ENCODE results near the gene PTPN4. TPM values are rescaled to one million over a fixed set of nuclear protein-coding genes. Genes with fewer than 3 reads are reported as not detected.

Gene PTPN4
- total and polyA plus RNA-seq, 2 donors from 2014 or later = 7.4 to 46.4 TPM

DNA sequence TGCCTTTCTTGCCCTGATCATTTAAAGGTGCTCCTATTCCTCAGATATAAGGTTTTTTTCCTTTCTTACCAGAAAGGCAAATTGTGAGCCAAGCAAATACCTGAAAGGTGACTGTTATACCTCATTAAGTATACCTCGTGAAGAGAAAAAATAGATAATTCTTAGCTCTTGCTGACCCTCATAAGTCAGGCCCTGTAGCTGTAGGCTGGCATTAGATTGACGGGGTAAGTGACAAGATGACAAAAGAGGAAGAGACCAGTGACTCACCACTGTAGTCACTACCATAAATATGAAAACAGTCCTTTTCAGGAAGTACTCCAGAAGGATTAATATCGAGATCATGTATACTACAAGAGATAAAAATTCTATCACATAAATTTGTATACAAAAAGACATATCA, 104.6 kb downstream of the PTPN4 start:
- intact Hi-C loops (cut with DNase I) = no loop called here
- Histone ChIP-seq H3K4me3 (ENCODE audit: low read length in 3 of 3) (no peak overlapping the region), H3K27ac (ENCODE audit: low read depth in 2 of 2, low read length in 2 of 2) (no peak overlapping the region), H3K27me3 (ENCODE audit: control insufficient read depth, insufficient read depth, low read length) (no peaks in the 10 kb centered on the region), H3K9me3 (ENCODE audit: control insufficient read depth in 2 of 3, insufficient read depth in 1 of 3, low read length in 3 of 3) (no peaks in the 10 kb centered on the region), H3K36me3 (ENCODE audit: control insufficient read depth in 2 of 3, insufficient read depth in 3 of 3, low read length in 3 of 3) (no peaks in the 10 kb centered on the region), H3K9ac (ENCODE audit: low read length in 3 of 3) (no peak overlapping the region), H3K4me1 (ENCODE audit: control insufficient read depth in 2 of 3, insufficient read depth in 2 of 3, low read depth in 1 of 3, low read length in 3 of 3) (no peaks in the 10 kb centered on the region)
- no peak for FAIRE-seq
- no peak for DNase-seq
- TF ChIP-seq, protein P1, sequence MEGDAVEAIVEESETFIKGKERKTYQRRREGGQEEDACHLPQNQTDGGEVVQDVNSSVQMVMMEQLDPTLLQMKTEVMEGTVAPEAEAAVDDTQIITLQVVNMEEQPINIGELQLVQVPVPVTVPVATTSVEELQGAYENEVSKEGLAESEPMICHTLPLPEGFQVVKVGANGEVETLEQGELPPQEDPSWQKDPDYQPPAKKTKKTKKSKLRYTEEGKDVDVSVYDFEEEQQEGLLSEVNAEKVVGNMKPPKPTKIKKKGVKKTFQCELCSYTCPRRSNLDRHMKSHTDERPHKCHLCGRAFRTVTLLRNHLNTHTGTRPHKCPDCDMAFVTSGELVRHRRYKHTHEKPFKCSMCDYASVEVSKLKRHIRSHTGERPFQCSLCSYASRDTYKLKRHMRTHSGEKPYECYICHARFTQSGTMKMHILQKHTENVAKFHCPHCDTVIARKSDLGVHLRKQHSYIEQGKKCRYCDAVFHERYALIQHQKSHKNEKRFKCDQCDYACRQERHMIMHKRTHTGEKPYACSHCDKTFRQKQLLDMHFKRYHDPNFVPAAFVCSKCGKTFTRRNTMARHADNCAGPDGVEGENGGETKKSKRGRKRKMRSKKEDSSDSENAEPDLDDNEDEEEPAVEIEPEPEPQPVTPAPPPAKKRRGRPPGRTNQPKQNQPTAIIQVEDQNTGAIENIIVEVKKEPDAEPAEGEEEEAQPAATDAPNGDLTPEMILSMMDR (IDR thresholded peaks at IDR 0.05; ENCODE audit: borderline replicate concordance, extremely low read depth, insufficient read depth) = no peak

DNA sequence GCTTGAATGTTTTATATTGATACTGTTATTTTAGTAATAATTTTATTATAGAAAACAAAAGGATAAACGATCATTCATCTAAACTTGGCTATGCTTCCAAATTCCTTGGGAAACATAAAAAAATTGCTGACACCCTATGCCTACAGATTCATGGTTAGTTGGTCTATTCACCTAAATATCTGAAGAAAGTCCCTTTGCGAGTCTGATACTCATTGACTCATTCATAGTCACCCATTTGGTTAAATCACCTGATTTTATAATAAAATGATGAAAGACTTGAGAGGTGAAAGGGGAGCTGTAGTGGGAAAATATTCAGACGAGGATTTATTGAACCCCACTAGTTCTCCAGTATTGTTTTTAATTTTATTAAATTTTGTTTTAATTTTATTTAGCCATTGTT, 112.0 kb downstream of the PTPN4 start:
- Histone ChIP-seq H3K27me3 (ENCODE audit: control insufficient read depth, insufficient read depth, low read length) (no peaks in the 10 kb centered on the region), H3K4me1 (ENCODE audit: control insufficient read depth in 2 of 3, insufficient read depth in 2 of 3, low read depth in 1 of 3, low read length in 3 of 3) (no peaks in the 10 kb centered on the region), H3K27ac (ENCODE audit: low read depth in 2 of 2, low read length in 2 of 2) (no peak overlapping the region), H3K36me3 (ENCODE audit: control insufficient read depth in 2 of 3, insufficient read depth in 3 of 3, low read length in 3 of 3) (no peaks in the 10 kb centered on the region), H3K4me3 (ENCODE audit: low read length in 3 of 3) (no peak overlapping the region), H3K9ac (ENCODE audit: low read length in 3 of 3) (no peak overlapping the region), H3K9me3 (ENCODE audit: control insufficient read depth in 2 of 3, insufficient read depth in 1 of 3, low read length in 3 of 3) (no peaks in the 10 kb centered on the region)
- TF ChIP-seq, protein P1 (IDR thresholded peaks at IDR 0.05; ENCODE audit: borderline replicate concordance, extremely low read depth, insufficient read depth) = no peak
- FAIRE-seq = no peak
- no peak for DNase-seq
- intact Hi-C loops (cut with DNase I) = no loop called here

DNA sequence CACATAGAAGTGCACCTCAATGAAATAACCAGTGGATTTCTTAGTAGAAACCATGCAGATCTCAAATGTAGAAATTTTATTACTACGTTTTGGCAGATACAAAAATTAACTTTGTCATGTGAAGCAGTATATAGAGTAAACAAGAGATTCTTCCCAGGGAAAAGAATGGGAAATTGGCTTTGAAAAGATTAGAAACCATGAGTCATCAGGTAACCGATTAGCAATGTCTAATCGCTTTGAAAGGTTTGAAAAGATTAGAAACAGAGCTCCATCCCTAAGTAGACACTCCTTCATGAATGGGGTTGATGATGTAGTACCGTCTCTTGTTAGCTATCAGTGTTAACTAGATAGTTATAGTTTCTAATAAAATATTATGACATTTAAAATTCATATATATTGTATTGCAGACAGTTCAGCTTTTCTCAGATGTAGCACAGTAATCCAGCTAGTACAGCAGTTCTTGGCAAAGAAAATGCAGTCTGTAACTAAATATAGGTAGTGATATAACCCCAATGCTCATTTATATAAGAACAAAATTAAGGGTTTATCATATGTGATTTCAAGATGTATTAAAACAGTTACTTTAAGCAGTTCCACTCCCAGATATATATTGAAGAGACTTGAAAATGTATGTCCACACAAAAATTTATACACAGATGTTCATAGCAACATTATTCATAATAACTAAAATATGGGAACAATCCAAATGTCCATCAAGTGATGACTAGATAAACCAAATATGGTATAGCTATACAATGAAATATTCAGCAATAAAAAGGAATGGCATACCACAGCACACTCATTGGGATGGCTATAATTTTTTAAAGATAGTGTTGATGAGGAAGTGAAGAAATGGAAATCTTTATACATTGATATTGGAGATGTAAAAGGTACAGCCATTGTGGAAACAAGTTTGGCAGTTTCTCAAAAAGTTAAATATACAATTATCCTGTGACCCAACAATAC, 113.9 kb downstream of the PTPN4 start:
- intact Hi-C loops (cut with DNase I) = no loop called here
- no peak overlapping the region for H3K9ac ChIP-seq (ENCODE audit: low read length in 3 of 3)
- H3K4me3 ChIP-seq (ENCODE audit: low read length in 3 of 3) = no peak overlapping the region
- no peaks in the 10 kb centered on the region for H3K36me3 ChIP-seq (ENCODE audit: control insufficient read depth in 2 of 3, insufficient read depth in 3 of 3, low read length in 3 of 3)
- H3K27ac ChIP-seq (ENCODE audit: low read depth in 2 of 2, low read length in 2 of 2) = no peak overlapping the region
- H3K4me1 ChIP-seq (ENCODE audit: control insufficient read depth in 2 of 3, insufficient read depth in 2 of 3, low read depth in 1 of 3, low read length in 3 of 3) = no peaks in the 10 kb centered on the region
- TF ChIP-seq, protein P1 (IDR thresholded peaks at IDR 0.05; ENCODE audit: borderline replicate concordance, extremely low read depth, insufficient read depth) = no peak
- no peak for FAIRE-seq
- H3K27me3 ChIP-seq (ENCODE audit: control insufficient read depth, insufficient read depth, low read length) = no peaks in the 10 kb centered on the region
- H3K9me3 ChIP-seq (ENCODE audit: control insufficient read depth in 2 of 3, insufficient read depth in 1 of 3, low read length in 3 of 3) = no peaks in the 10 kb centered on the region
- DNase-seq = no peak

Measured in kidney (tissue), 14 donors.